Kidney (tissue), 14 donors: Measurements from ENCODE around the gene ZFAND6. TPM values are rescaled to one million over a fixed set of nuclear protein-coding genes. Genes with fewer than 3 reads are reported as not detected.

Experiments used
- DNase-seq, 5 donors: peaks; one replicate each; pipeline ENCODE4 v3.0.0-alpha.2; 2013 to 2020
- FAIRE-seq: peaks from 2 replicates; lab custom pipeline; 2012; peaks lifted over from hg19 to GRCh38; lab: Jason Lieb, UNC
- H3K27ac ChIP-seq, 2 donors: one replicate each; pipeline ENCODE4 v1.7.0; 2013; ENCODE audit warnings: low read depth in 2 of 2, low read length in 2 of 2, inconsistent platforms in 1 of 2
- H3K27me3 ChIP-seq: one replicate; pipeline ENCODE4 v1.7.1; 2013; ENCODE audit warnings: low read length, inconsistent platforms; ENCODE audit not compliant: control insufficient read depth, insufficient read depth
- H3K36me3 ChIP-seq, 3 donors: one replicate each; pipeline versions ENCODE4 v1.7.0 to v1.7.1; 2013; ENCODE audit warnings: low read length in 3 of 3, control low read depth in 1 of 3, inconsistent platforms in 1 of 3; ENCODE audit not compliant: insufficient read depth in 3 of 3, control insufficient read depth in 2 of 3
- H3K4me1 ChIP-seq, 3 donors: one replicate each; pipeline versions ENCODE4 v1.7.0 to v1.7.1; 2013; ENCODE audit warnings: low read length in 3 of 3, inconsistent platforms in 1 of 3, low read depth in 1 of 3; ENCODE audit not compliant: control insufficient read depth in 2 of 3, insufficient read depth in 2 of 3
- H3K4me3 ChIP-seq, 3 donors: one replicate each; pipeline versions ENCODE4 v1.7.0 to v1.8.1; 2013; ENCODE audit warnings: low read length in 3 of 3, control low read depth in 1 of 3, inconsistent platforms in 1 of 3
- H3K9ac ChIP-seq, 3 donors: one replicate each; pipeline versions ENCODE4 v1.7.0 to v1.7.1; 2013; ENCODE audit warnings: low read length in 3 of 3, control low read depth in 1 of 3, inconsistent platforms in 1 of 3
- H3K9me3 ChIP-seq, 3 donors: one replicate each; pipeline versions ENCODE4 v1.7.0 to v1.7.1; 2013; ENCODE audit warnings: low read length in 3 of 3, control low read depth in 1 of 3, inconsistent platforms in 1 of 3; ENCODE audit not compliant: control insufficient read depth in 2 of 3, insufficient read depth in 1 of 3
- CTCF ChIP-seq: IDR thresholded peaks from 3 replicates; pipeline ENCODE4 v1.5.1; 2012; ENCODE audit warnings: mild to moderate bottlenecking, moderate library complexity, borderline replicate concordance; ENCODE audit not compliant: insufficient read depth; ENCODE audit errors: extremely low read depth
- intact Hi-C: fragments of 100-400 bp; cut with DNase I; formaldehyde crosslinking; loops from one replicate; pipeline ENCODE4 v1.11.1; 2022
- polyA plus RNA-seq: library from polyadenylated mRNA; stranded (reverse); fragments of 350-450 nt; fragmentation: Illumina TruSeq; extraction: RNeasy Lipid Tissue Mini Kit (QIAGEN cat#74804); gene quantifications from one replicate; pipeline ENCODE4 v1.2.3, GENCODE V29; 2014; ENCODE audit warnings: low read depth, low replicate concordance; ENCODE audit not compliant: insufficient read depth
- total RNA-seq: library from RNA; stranded (reverse); fragmentation: NEBNext Ultra II Directional; extraction: Animal tissue kit (Norgen Biotek cat#: 25700); gene quantifications from one replicate; pipeline ENCODE4 v1.2.1, GENCODE V29; 2021
- donor health status: control.
- donor health status: control.
- donor health status: control.
- donor health status: control.
- donor health status: control.
- donor health status: DM: yes; HTN: yes; CAD: no.
- donor health status: Normal renal cell carcinoma (clear cell type).

ZFAND6 gene
- total and polyA plus RNA-seq, 2 donors from 2014 or later = 72.3 to 85.7 TPM

- Histone ChIP-seq H3K4me1 (peaks cover 0 to 4% (median 0%) of the 10 kb centered on the region in 3 donors), H3K27me3 (no peaks in the 10 kb centered on the region), H3K36me3 (no peaks in the 10 kb centered on the region), H3K27ac (no peak overlapping the region), H3K9me3 (no peaks in the 10 kb centered on the region), H3K9ac (no peak overlapping the region), H3K4me3 (no peak overlapping the region)
- intact Hi-C loops = no loop called here
- DNase-seq (no peak), FAIRE-seq (no peak)
- no peak for TF ChIP-seq CTCF
Measured at GRCh38 chr15:80109388-80109787, 49.9 kb downstream of the ZFAND6 start.

- Histone ChIP-seq H3K27ac (no peak overlapping the region), H3K4me3 (no peak overlapping the region), H3K9ac (no peak overlapping the region), H3K9me3 (no peaks in the 10 kb centered on the region), H3K27me3 (no peaks in the 10 kb centered on the region), H3K4me1 (peaks cover 0 to 4% (median 0%) of the 10 kb centered on the region in 3 donors), H3K36me3 (no peaks in the 10 kb centered on the region)
- DNase-seq (no peak), FAIRE-seq (no peak)
- intact Hi-C loops = no loop called here
- TF ChIP-seq CTCF = no peak
Measured at GRCh38 chr15:80110920-80111319, 51.4 kb downstream of the ZFAND6 start.

GRCh38 chr15:80114114-80114513, 54.6 kb downstream of the ZFAND6 start:
- DNase-seq = no peak
- Histone ChIP-seq H3K27me3 (no peaks in the 10 kb centered on the region), H3K9me3 (no peaks in the 10 kb centered on the region), H3K27ac (no peak overlapping the region), H3K36me3 (no peaks in the 10 kb centered on the region), H3K4me3 (no peak overlapping the region), H3K4me1 (peaks cover 0 to 4% (median 0%) of the 10 kb centered on the region in 3 donors), H3K9ac (no peak overlapping the region)
- no peak for TF ChIP-seq CTCF
- intact Hi-C loops = no loop called here
- FAIRE-seq = no peak

GRCh38 chr15:80115021-80115420, 55.5 kb downstream of the ZFAND6 start:
- Histone ChIP-seq H3K9ac (no peak overlapping the region), H3K27me3 (no peaks in the 10 kb centered on the region), H3K4me3 (no peak overlapping the region), H3K27ac (no peak overlapping the region), H3K4me1 (peaks cover 0 to 4% (median 0%) of the 10 kb centered on the region in 3 donors), H3K36me3 (no peaks in the 10 kb centered on the region), H3K9me3 (no peaks in the 10 kb centered on the region)
- DNase-seq (no peak), FAIRE-seq (no peak)
- intact Hi-C loops = no loop called here
- TF ChIP-seq CTCF = no peak
